ENCODE measurements around the gene FRMD1. TPM values are rescaled to one million over a fixed set of nuclear protein-coding genes. Genes with fewer than 3 reads are reported as not detected.

Gene FRMD1
- total RNA-seq, 1 experiment from 2014 or later: not detected

GRCh38 chr6:168070804-168071203 lies 8.2 kb downstream of the FRMD1 start:
- H3K36me3 ChIP-seq (ENCODE audit: control insufficient read depth in 1 of 2, insufficient read depth in 2 of 2, low read length in 2 of 2): no peaks in the 10 kb centered on the region
- POLR2A ChIA-PET: no interaction called here
- H3K9ac ChIP-seq (ENCODE audit: low read length): no peak overlapping the region
- no peak overlapping the region for H3K4me2 ChIP-seq (ENCODE audit: low read length)
- CTCF ChIA-PET: no interaction called here
- H2AFZ ChIP-seq (ENCODE audit: low read depth, low read length, poor library complexity, severe bottlenecking): no peak overlapping the region
- H3K27ac ChIP-seq (ENCODE audit: low read depth, low read length): no peak overlapping the region
- no peaks in the 10 kb centered on the region for H3K9me2 ChIP-seq (ENCODE audit: insufficient read depth)
- H3K4me1 ChIP-seq (ENCODE audit: control insufficient read depth in 1 of 2, insufficient read depth in 2 of 2, low read length in 2 of 2): no peaks in the 10 kb centered on the region
- RAD21 ChIA-PET (ENCODE audit: low non-redundant PET in 1 of 2, low total read pairs in 2 of 2, uncharacterized antibody in 2 of 2, unreplicated experiment in 2 of 2): no interaction called here
- no peak overlapping the region for H3K4me3 ChIP-seq (replicated peaks in 1 of 2; ENCODE audit: low read depth in 1 of 2, low read length in 2 of 2)
- H3K27me3 ChIP-seq (ENCODE audit: insufficient read depth, low read length): no peaks in the 10 kb centered on the region
- no peak for TF ChIP-seq CBX3 (IDR thresholded peaks at IDR 0.05; ENCODE audit: low read depth)
- no peak for TF ChIP-seq ZNF274 (IDR thresholded peaks at IDR 0.05; ENCODE audit: low read depth, low read length)
- TF ChIP-seq POLR2A (IDR thresholded peaks at IDR 0.05; ENCODE audit: borderline replicate concordance, extremely low read depth, insufficient read depth, insufficient read length): no peak
- no peak for TF ChIP-seq ATF3 (IDR thresholded peaks at IDR 0.05)
- TF ChIP-seq JUND (IDR thresholded peaks at IDR 0.05): no peak
- TF ChIP-seq TCF7L2 (IDR thresholded peaks at IDR 0.05; ENCODE audit: borderline replicate concordance, extremely low read depth, insufficient read depth, insufficient read length): no peak
- TF ChIP-seq EGR1 (IDR thresholded peaks at IDR 0.05; ENCODE audit: low read depth): no peak
- no peak for TF ChIP-seq SRF (IDR thresholded peaks at IDR 0.05; ENCODE audit: low read depth)
- TF ChIP-seq SP1 (IDR thresholded peaks at IDR 0.05; ENCODE audit: low read depth): no peak
- no peak for TF ChIP-seq ELF1 (IDR thresholded peaks at IDR 0.05; ENCODE audit: borderline replicate concordance, low read depth)
- no peak for TF ChIP-seq CEBPB (IDR thresholded peaks at IDR 0.05; ENCODE audit: low read depth)
- TF ChIP-seq ZFX (IDR thresholded peaks at IDR 0.05): no peak
- no peak for TF ChIP-seq MAX (IDR thresholded peaks at IDR 0.05)
- no peak for TF ChIP-seq RAD21 (IDR thresholded peaks at IDR 0.05; ENCODE audit: low read depth)
- TF ChIP-seq CTCF (IDR thresholded peaks at IDR 0.05 in 2 of 3, conservative IDR thresholded peaks at IDR 0.05 in 1 of 3; ENCODE audit: borderline replicate concordance in 1 of 3, insufficient read depth in 1 of 3, low read depth in 2 of 3, low read length in 2 of 3): no peak
- no peak for TF ChIP-seq ZBTB33 (IDR thresholded peaks at IDR 0.05; ENCODE audit: extremely low read depth, insufficient replicate concordance, low read length)
- TF ChIP-seq EZH2phosphoT487 (IDR thresholded peaks at IDR 0.05; ENCODE audit: borderline replicate concordance): no peak
- no peaks in the 10 kb centered on the region for H3K9me3 ChIP-seq (ENCODE audit: control insufficient read depth in 1 of 2, insufficient read depth in 1 of 2, low read depth in 1 of 2, low read length in 2 of 2)
- intact Hi-C loops (cut with micrococcal nuclease): loop anchor here (5.0 kb wide), 1 partner anchor 46 kb away; no protein-coding TSS in a partner anchor
- DNase-seq (ENCODE audit: low read depth, low spot score) (no peak), ATAC-seq (no peak)
- H4K20me1 ChIP-seq (ENCODE audit: insufficient read depth): no peaks in the 10 kb centered on the region
- no peaks in the 10 kb centered on the region for H3K79me2 ChIP-seq (ENCODE audit: insufficient read depth, low read length)
- BruUV-seq (replicated peaks): no TSS peak

Measured in HCT116 (cell line).